ENCODE data around the gene PDZRN3.

The PDZRN3 gene

GRCh38 chr3:73384091-73384906, 240.4 kb downstream of the PDZRN3 start:
- no peak for DNase-seq (ENCODE audit: low spot score)

- DNase-seq (ENCODE audit: low spot score), result no peak
Observed at GRCh38 chr3:73383470-73384049, 241.2 kb downstream of the PDZRN3 start.

GRCh38 chr3:73381551-73381950, 243.2 kb downstream of the PDZRN3 start:
- DNase-seq (ENCODE audit: low spot score), result no peak

GRCh38 chr3:73380735-73381532, 243.8 kb downstream of the PDZRN3 start:
- no peak for DNase-seq (ENCODE audit: low spot score)

GRCh38 chr3:73379465-73379864, 245.3 kb downstream of the PDZRN3 start:
- no peak for DNase-seq (ENCODE audit: low spot score)

GRCh38 chr3:73378207-73378606, 246.5 kb downstream of the PDZRN3 start:
- no peak for DNase-seq (ENCODE audit: low spot score)

GRCh38 chr3:73365756-73366397, 258.9 kb downstream of the PDZRN3 start:
- DNase-seq (ENCODE audit: low spot score), result peak; percentile 92

GRCh38 chr3:73364517-73364916, 260.2 kb downstream of the PDZRN3 start:
- no peak for DNase-seq (ENCODE audit: low spot score)

GRCh38 chr3:73363093-73363492, 261.6 kb downstream of the PDZRN3 start:
- DNase-seq (ENCODE audit: low spot score), result no peak

- DNase-seq (ENCODE audit: low spot score), result no peak
Observed at GRCh38 chr3:73361591-73361990, 263.1 kb downstream of the PDZRN3 start.

- DNase-seq (ENCODE audit: low spot score), result peak; percentile 55
Observed at GRCh38 chr3:73353649-73354217, 271.0 kb downstream of the PDZRN3 start.

- no peak for DNase-seq (ENCODE audit: low spot score)
Observed at GRCh38 chr3:73352841-73353645, 271.7 kb downstream of the PDZRN3 start.

- no peak for DNase-seq (ENCODE audit: low spot score)
Observed at GRCh38 chr3:73351423-73352071, 273.2 kb downstream of the PDZRN3 start.

GRCh38 chr3:73350996-73351395, 273.7 kb downstream of the PDZRN3 start:
- no peak for DNase-seq (ENCODE audit: low spot score)

GRCh38 chr3:73349657-73350056, 275.1 kb downstream of the PDZRN3 start:
- no peak for DNase-seq (ENCODE audit: low spot score)

GRCh38 chr3:73342077-73342476, 282.7 kb downstream of the PDZRN3 start:
- no peak for DNase-seq (ENCODE audit: low spot score)

GRCh38 chr3:73341272-73341935, 283.3 kb downstream of the PDZRN3 start:
- no peak for DNase-seq (ENCODE audit: low spot score)

GRCh38 chr3:73332558-73332957, 292.2 kb downstream of the PDZRN3 start:
- DNase-seq (ENCODE audit: low spot score), result no peak
